HepG2 (cell line): ENCODE measurements around the gene IDH3G. TPM values are rescaled to one million over a fixed set of nuclear protein-coding genes. Genes with fewer than 3 reads are reported as not detected.

Source experiments
- FOXJ3 ChIP-seq: sonication (generic); formaldehyde crosslinking; IDR thresholded peaks from 2 replicates; pipeline ENCODE4 v1.4.0; 2020; ENCODE audit warnings: missing genetic modification reagents, mild to moderate bottlenecking, borderline replicate concordance
- MED1 ChIP-seq: sonication (generic); formaldehyde crosslinking; IDR thresholded peaks from 2 replicates; pipeline ENCODE4 v1.4.0; 2020; ENCODE audit warnings: missing genetic modification reagents
- NRL ChIP-seq: sonication (generic); formaldehyde crosslinking; IDR thresholded peaks from 2 replicates; pipeline ENCODE4 v1.5.0; 2020; ENCODE audit warnings: missing genetic modification reagents, mild to moderate bottlenecking, moderate library complexity, borderline replicate concordance
- PLSCR1 ChIP-seq: sonication (generic); formaldehyde crosslinking; IDR thresholded peaks from 2 replicates; pipeline ENCODE4 v1.5.0; 2020; ENCODE audit warnings: missing genetic modification reagents, mild to moderate bottlenecking, borderline replicate concordance
- RNF219 ChIP-seq: sonication (generic); formaldehyde crosslinking; IDR thresholded peaks from 2 replicates; pipeline ENCODE4 v1.5.0; 2020; ENCODE audit warnings: mild to moderate bottlenecking, missing genetic modification reagents
- RXRA ChIP-seq: sonication (generic); formaldehyde crosslinking; IDR thresholded peaks from 2 replicates; pipeline ENCODE4 v1.5.1; 2020; ENCODE audit warnings: missing genetic modification reagents
- SMC3 ChIP-seq: IDR thresholded peaks from 2 replicates; pipeline ENCODE4 v1.6.1; 2011; ENCODE audit warnings: low read length, improper control_type of control experiment
- SYNCRIP ChIP-seq: fragments of 200-400 bp; formaldehyde crosslinking; IDR thresholded peaks from 2 replicates; pipeline ENCODE4 v1.6.1; 2018; ENCODE audit warnings: mild to moderate bottlenecking, low read depth, low read length; ENCODE audit not compliant: insufficient read depth
- THRA ChIP-seq: sonication (generic); formaldehyde crosslinking; IDR thresholded peaks from 2 replicates; pipeline ENCODE4 v1.4.0; 2020; ENCODE audit warnings: missing genetic modification reagents, borderline replicate concordance
- ZFP36L1 ChIP-seq: sonication (generic); formaldehyde crosslinking; IDR thresholded peaks from 2 replicates; pipeline ENCODE4 v1.8.0; 2022; ENCODE audit warnings: mild to moderate bottlenecking, missing genetic modification reagents, moderate library complexity
- ZNF101 ChIP-seq: sonication (generic); formaldehyde crosslinking; IDR thresholded peaks from 2 replicates; pipeline ENCODE4 v1.4.0; 2020; ENCODE audit warnings: mild to moderate bottlenecking, low read depth, missing genetic modification reagents, borderline replicate concordance
- ZNF232 ChIP-seq: sonication (generic); formaldehyde crosslinking; IDR thresholded peaks from 2 replicates; pipeline ENCODE4 v1.4.0; 2020; ENCODE audit warnings: missing genetic modification reagents, borderline replicate concordance
- ZNF253 ChIP-seq: sonication (generic); formaldehyde crosslinking; IDR thresholded peaks from 2 replicates; pipeline ENCODE4 v1.8.0; 2022; ENCODE audit warnings: mild to moderate bottlenecking, missing genetic modification reagents, borderline replicate concordance
- polyA plus RNA-seq, 8 experiments: library from polyadenylated mRNA; depleted of rRNA in 3 of 8; stranded (reverse) in 7 of 8; unstranded in 1 of 8; fragments of >200 nt; fragmentation: Illumina TruSeq in 4 of 8; extraction: Trizol in 4 of 8; gene quantifications; 2 replicates each; pipeline versions ENCODE4 v1.2.1 to v1.2.3, GENCODE V29; 2011 to 2016; ENCODE audit warnings: low read depth in 4 of 8, missing spikeins in 1 of 8, mixed read lengths in 1 of 8; ENCODE audit not compliant: insufficient read depth in 1 of 8
- total RNA-seq, 5 experiments: library from RNA; depleted of rRNA; stranded (reverse); fragments of >200 nt; fragmentation: Illumina TruSeq; extraction: Trizol; gene quantifications; 2 replicates each; pipeline ENCODE4 v1.2.3, GENCODE V29; 2016; ENCODE audit warnings: low read depth in 1 of 5
- TF ChIP-seq, protein P1 (sequence below): sonication (generic); formaldehyde crosslinking; IDR thresholded peaks from 2 replicates; pipeline ENCODE4 v1.4.0; 2020; ENCODE audit warnings: missing genetic modification reagents, borderline replicate concordance
- TF ChIP-seq, protein P2 (sequence below): fragments of 450-650 bp; IDR thresholded peaks from 2 replicates; pipeline ENCODE4 v1.6.1; 2017; ENCODE audit warnings: mild to moderate bottlenecking

IDH3G gene
- total and polyA plus RNA-seq, 2 of the 13 experiments (the other 11 are each of a cell fraction or from before 2014, with no cell fraction given), result 18.7 to 35.5 TPM

DNA sequence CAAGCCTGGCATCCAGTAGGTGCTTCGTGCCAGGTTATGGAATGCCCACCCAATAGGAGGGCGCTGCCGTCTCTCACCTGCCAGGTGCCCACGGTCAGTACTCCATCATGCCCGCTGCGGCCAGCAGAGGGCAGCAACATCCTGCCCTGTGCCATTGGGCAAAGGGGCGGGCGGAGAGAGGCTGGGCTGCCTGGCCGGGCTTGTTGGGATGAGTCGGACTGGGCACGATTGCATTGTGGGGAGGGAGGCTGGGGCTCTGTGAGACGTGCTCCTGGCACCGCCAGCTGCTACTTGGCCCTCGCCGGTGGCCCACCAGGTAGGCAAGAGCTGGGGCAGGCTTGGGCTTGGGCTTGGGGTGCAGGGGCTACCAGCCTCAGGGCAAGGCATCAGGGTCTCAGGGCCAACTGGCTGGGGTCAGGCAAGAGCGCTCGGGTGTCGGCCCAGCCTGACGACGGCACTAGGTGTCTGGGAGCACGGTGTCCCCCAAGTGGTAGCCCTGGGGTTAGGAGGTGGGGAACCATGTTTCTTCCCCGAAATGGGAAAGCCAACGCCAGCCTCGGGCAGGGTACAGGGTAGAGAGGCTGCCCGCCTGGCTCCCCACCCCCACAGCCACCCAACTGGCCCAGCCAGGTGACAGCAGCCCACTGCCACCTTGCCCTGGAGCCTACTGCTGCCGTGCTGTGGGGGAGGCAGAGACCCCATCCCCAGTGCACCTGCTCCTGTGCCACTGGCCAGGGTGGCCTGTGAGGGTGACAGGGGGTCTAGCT lies 30.0 kb downstream of the IDH3G start, which contains the start of gene PLXNB3 (continued):
- TF ChIP-seq RXRA (CRISPR knock-in tag) (no peak), SYNCRIP (no peak), ZNF232 (CRISPR knock-in tag) (no peak), THRA (CRISPR knock-in tag) (no peak), ZNF101 (CRISPR knock-in tag) (no peak), ZNF253 (no peak), ZFP36L1 (CRISPR knock-in tag) (no peak), RNF219 (no peak), NRL (CRISPR knock-in tag) (0 out of 2 replicates have a peak, but pooled peaks have one; percentile 46), FOXJ3 (CRISPR knock-in tag) (no peak), MED1 (CRISPR knock-in tag) (0 out of 2 replicates have a peak, but pooled peaks have one; percentile 13), SMC3 (no peak; the same call in 1 of the 2 replicates), PLSCR1 (CRISPR knock-in tag) (no peak)
- TF ChIP-seq, protein P1, sequence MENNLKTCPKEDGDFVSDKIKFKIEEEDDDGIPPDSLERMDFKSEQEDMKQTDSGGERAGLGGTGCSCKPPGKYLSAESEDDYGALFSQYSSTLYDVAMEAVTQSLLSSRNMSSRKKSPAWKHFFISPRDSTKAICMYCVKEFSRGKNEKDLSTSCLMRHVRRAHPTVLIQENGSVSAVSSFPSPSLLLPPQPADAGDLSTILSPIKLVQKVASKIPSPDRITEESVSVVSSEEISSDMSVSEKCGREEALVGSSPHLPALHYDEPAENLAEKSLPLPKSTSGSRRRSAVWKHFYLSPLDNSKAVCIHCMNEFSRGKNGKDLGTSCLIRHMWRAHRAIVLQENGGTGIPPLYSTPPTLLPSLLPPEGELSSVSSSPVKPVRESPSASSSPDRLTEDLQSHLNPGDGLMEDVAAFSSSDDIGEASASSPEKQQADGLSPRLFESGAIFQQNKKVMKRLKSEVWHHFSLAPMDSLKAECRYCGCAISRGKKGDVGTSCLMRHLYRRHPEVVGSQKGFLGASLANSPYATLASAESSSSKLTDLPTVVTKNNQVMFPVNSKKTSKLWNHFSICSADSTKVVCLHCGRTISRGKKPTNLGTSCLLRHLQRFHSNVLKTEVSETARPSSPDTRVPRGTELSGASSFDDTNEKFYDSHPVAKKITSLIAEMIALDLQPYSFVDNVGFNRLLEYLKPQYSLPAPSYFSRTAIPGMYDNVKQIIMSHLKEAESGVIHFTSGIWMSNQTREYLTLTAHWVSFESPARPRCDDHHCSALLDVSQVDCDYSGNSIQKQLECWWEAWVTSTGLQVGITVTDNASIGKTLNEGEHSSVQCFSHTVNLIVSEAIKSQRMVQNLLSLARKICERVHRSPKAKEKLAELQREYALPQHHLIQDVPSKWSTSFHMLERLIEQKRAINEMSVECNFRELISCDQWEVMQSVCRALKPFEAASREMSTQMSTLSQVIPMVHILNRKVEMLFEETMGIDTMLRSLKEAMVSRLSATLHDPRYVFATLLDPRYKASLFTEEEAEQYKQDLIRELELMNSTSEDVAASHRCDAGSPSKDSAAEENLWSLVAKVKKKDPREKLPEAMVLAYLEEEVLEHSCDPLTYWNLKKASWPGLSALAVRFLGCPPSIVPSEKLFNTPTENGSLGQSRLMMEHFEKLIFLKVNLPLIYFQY (CRISPR knock-in tag), result no peak
- TF ChIP-seq, protein P2, sequence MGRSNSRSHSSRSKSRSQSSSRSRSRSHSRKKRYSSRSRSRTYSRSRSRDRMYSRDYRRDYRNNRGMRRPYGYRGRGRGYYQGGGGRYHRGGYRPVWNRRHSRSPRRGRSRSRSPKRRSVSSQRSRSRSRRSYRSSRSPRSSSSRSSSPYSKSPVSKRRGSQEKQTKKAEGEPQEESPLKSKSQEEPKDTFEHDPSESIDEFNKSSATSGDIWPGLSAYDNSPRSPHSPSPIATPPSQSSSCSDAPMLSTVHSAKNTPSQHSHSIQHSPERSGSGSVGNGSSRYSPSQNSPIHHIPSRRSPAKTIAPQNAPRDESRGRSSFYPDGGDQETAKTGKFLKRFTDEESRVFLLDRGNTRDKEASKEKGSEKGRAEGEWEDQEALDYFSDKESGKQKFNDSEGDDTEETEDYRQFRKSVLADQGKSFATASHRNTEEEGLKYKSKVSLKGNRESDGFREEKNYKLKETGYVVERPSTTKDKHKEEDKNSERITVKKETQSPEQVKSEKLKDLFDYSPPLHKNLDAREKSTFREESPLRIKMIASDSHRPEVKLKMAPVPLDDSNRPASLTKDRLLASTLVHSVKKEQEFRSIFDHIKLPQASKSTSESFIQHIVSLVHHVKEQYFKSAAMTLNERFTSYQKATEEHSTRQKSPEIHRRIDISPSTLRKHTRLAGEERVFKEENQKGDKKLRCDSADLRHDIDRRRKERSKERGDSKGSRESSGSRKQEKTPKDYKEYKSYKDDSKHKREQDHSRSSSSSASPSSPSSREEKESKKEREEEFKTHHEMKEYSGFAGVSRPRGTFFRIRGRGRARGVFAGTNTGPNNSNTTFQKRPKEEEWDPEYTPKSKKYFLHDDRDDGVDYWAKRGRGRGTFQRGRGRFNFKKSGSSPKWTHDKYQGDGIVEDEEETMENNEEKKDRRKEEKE, result no peak
